CD4-positive, alpha-beta T cell (primary cell): ENCODE results near the gene MANEAL. TPM values are rescaled to one million over a fixed set of nuclear protein-coding genes. Genes with fewer than 3 reads are reported as not detected.

Source experiments
- ATAC-seq: fragments of 200-7000 bp; cut with Tn5 transposase; one replicate; pipeline ENCODE4 v1.10.0; 2022; ENCODE audit warnings: mild to moderate bottlenecking; ENCODE audit not compliant: poor library complexity
- CTCF ChIA-PET: fragments of 350-600 bp; sonication (Branson Sonifier 250); formaldehyde crosslinking; loops from one replicate; lab custom pipeline; 2021; ENCODE audit warnings: antibody characterized with exemption, inconsistent platforms; lab: Charles Lee
- POLR2A ChIA-PET: fragments of 350-600 bp; sonication (Branson Sonifier 250); formaldehyde crosslinking; loops from one replicate; lab custom pipeline; 2021; ENCODE audit warnings: antibody characterized with exemption, inconsistent platforms; lab: Charles Lee
- DNase-seq, 14 experiments: peaks; one replicate each; pipeline ENCODE4 v3.0.0-alpha.2; 2013 to 2020; ENCODE audit warnings: mixed read lengths in 2 of 14
- H3K27ac ChIP-seq, 2 donors: one replicate each; pipeline versions ENCODE4 v1.5.1 to v1.7.0; 2013; ENCODE audit warnings: low read length in 2 of 2, low read depth in 1 of 2, mild to moderate bottlenecking in 1 of 2
- H3K27me3 ChIP-seq, 2 experiments: 1 replicate in 1 of 2; 2 replicates in 1 of 2; pipeline versions ENCODE4 v1.6.1 to v1.7.0; 2013; ENCODE audit warnings: low read length in 2 of 2, control low read depth in 1 of 2, mild to moderate bottlenecking in 1 of 2, moderate library complexity in 1 of 2; ENCODE audit not compliant: insufficient read depth in 2 of 2, control insufficient read depth in 1 of 2
- H3K36me3 ChIP-seq: one replicate; pipeline ENCODE4 v1.6.1; 2013; ENCODE audit warnings: low read length, control low read depth; ENCODE audit not compliant: insufficient read depth
- H3K4me1 ChIP-seq: one replicate; pipeline ENCODE4 v1.6.1; 2013; ENCODE audit warnings: low read length, control low read depth; ENCODE audit not compliant: insufficient read depth
- H3K4me3 ChIP-seq: one replicate; pipeline ENCODE4 v1.5.1; 2013; ENCODE audit warnings: mild to moderate bottlenecking, low read length, moderate library complexity
- H3K9me3 ChIP-seq, 2 experiments: 1 replicate in 1 of 2; 2 replicates in 1 of 2; pipeline versions ENCODE4 v1.6.1 to v1.7.0; 2013; ENCODE audit warnings: low read length in 2 of 2, mild to moderate bottlenecking in 2 of 2, control low read depth in 1 of 2, moderate library complexity in 1 of 2; ENCODE audit not compliant: control insufficient read depth in 1 of 2, insufficient read depth in 1 of 2
- H3K27ac Mint-ChIP-seq: one replicate; pipeline ENCODE4 v1.8.0; 2020; ENCODE audit warnings: mixed read lengths
- H3K27me3 Mint-ChIP-seq: one replicate; pipeline ENCODE4 v1.8.0; 2021; ENCODE audit warnings: mixed read lengths
- H3K36me3 Mint-ChIP-seq: one replicate; pipeline ENCODE4 v1.8.0; 2021; ENCODE audit warnings: low read depth, mixed read lengths
- H3K4me1 Mint-ChIP-seq: one replicate; pipeline ENCODE4 v1.8.0; 2021; ENCODE audit warnings: low read depth, mixed read lengths
- H3K4me3 Mint-ChIP-seq: one replicate; pipeline ENCODE4 v1.8.0; 2020; ENCODE audit warnings: mild to moderate bottlenecking, mixed read lengths
- H3K9me3 Mint-ChIP-seq: one replicate; pipeline ENCODE4 v1.8.0; 2020; ENCODE audit warnings: mixed read lengths
- intact Hi-C, 2 experiments: fragments of 100-400 bp; cut with DNase I in 1 of 2; cut with micrococcal nuclease in 1 of 2; formaldehyde crosslinking; loops; one replicate each; pipeline versions ENCODE4 v1.15.1 to v1.9.0; 2023 to 2025; cut with DNase I, micrococcal nuclease
- total RNA-seq, 174 experiments: library from RNA in 2 of 174; stranded (reverse) in 2 of 174; gene quantifications; one replicate each; pipeline ENCODE4 v1.2.3 and lab custom pipeline; 2021 to 2026
- TF ChIP-seq, protein P1 (sequence below): fragments of 200-600 bp; IDR thresholded peaks from one replicate; pipeline ENCODE4 v1.8.0; 2022; ENCODE audit warnings: antibody characterized with exemption, mild to moderate bottlenecking

MANEAL gene
- total RNA-seq, 2 experiments from 2014 or later = 0.33 to 0.53 TPM

DNA sequence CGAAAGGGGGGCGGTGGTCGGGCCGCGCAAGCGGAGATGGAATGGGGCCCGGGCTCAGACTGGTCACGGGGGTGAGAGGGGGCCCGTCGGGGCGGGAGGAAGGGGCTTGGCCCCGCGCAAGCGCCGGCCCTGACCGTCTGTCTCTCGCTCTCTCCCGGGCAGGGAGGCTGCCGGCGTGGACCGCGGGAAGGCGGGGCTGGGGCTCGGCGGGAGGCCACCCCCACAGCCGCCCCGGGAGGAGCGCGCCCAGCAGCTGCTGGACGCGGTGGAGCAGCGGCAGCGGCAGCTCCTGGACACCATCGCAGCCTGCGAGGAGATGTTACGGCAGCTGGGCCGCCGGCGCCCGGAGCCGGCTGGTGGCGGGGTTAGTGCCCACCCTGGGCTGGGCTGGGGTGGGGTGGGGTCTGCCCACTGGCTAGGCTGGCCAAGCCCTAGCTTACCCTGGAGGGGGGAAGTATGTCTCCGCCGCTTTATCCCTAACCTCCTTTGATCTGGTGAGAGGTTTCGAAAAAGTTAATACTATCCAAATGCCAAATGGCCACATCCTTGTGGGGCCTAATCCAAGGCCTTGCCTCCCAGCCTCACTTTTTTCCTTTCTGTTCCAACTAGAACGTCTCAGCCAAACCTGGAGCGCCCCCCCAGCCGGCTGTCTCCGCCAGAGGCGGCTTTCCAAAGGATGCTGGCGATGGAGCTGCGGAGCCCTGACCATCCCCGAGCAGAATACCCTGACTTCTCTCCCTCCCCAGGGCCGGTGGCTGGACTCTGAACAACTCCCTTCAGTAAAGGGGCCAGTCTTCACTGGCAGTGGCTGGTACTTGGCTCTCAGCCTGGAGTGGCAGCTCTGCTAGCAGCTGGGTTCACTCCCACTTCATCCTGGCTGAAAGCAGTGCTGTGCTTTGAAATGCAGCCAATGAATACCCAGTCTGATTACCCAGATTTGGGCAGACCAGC, 15.0 kb downstream of the MANEAL start:
- H3K4me3 Mint-ChIP-seq = peak overlapping the region; percentile 97
- peak overlapping the region; percentile 97 for H3K27ac Mint-ChIP-seq
- H3K4me3 ChIP-seq = peak overlapping the region; percentile 82
- peaks cover 59% of the 10 kb centered on the region for H3K36me3 Mint-ChIP-seq
- no peaks in the 10 kb centered on the region for H3K27me3 Mint-ChIP-seq
- ChIA-PET CTCF (interaction anchor here (1.2 to 2.4 kb wide), 2 partner anchors 51 to 117 kb away, joined by 4 to 13 read pairs; partner anchors contain the start of genes CDCA8 and MTF1), POLR2A (interaction anchor here (0.8 to 3.5 kb wide), 11 partner anchors 8 to 330 kb away, joined by 3 to 32 read pairs (median 4); partner anchors contain the start of genes MEAF6, MTF1 and UTP11)
- TF ChIP-seq, protein P1, sequence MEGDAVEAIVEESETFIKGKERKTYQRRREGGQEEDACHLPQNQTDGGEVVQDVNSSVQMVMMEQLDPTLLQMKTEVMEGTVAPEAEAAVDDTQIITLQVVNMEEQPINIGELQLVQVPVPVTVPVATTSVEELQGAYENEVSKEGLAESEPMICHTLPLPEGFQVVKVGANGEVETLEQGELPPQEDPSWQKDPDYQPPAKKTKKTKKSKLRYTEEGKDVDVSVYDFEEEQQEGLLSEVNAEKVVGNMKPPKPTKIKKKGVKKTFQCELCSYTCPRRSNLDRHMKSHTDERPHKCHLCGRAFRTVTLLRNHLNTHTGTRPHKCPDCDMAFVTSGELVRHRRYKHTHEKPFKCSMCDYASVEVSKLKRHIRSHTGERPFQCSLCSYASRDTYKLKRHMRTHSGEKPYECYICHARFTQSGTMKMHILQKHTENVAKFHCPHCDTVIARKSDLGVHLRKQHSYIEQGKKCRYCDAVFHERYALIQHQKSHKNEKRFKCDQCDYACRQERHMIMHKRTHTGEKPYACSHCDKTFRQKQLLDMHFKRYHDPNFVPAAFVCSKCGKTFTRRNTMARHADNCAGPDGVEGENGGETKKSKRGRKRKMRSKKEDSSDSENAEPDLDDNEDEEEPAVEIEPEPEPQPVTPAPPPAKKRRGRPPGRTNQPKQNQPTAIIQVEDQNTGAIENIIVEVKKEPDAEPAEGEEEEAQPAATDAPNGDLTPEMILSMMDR = no peak
- ATAC-seq (peak; percentile 40), DNase-seq (peak in 3 of 14 experiments; percentile 15 to 32 (median 21))
- H3K36me3 ChIP-seq = peaks cover 31% of the 10 kb centered on the region
- H3K27ac ChIP-seq = peak overlapping the region; percentile 78 to 79
- no peaks in the 10 kb centered on the region for H3K27me3 ChIP-seq
- H3K4me1 Mint-ChIP-seq = peaks cover 44% of the 10 kb centered on the region
- intact Hi-C loops = loop anchor here (1.0 to 5.0 kb wide), 6 partner anchors 51 to 254 kb away; partner anchors contain the start of genes CDCA8 (in 1 of the 2), GNL2 (in 1 of the 2), INPP5B (in 1 of the 2) and MTF1 (in 1 of the 2)
- no peaks in the 10 kb centered on the region for H3K9me3 ChIP-seq
- H3K4me1 ChIP-seq = peaks cover 35% of the 10 kb centered on the region
- H3K9me3 Mint-ChIP-seq = no peaks in the 10 kb centered on the region

DNA sequence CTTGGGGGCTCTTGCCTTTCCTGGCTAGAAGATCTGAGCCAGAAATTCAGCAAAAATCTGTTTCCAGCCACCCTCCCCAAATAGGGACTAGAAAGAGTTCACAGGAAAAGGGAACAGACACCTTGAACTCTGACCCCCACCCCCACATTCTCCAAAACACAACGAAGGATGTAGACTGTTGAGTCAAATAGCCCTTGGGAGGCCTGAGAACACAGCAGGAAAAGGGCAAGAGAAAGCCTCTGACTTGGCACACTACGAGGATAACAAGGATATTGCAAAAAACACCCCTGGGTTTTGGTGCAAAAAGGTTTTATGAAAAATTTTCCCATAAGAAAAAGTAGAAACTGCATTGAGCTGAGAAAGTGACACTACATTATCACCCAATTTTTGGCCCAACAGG, 16.3 kb downstream of the MANEAL start:
- H3K36me3 ChIP-seq = peaks cover 25% of the 10 kb centered on the region
- intact Hi-C loops = loop anchor here (2.0 to 5.0 kb wide), 5 partner anchors 118 to 255 kb away; partner anchors contain the start of genes CDCA8 (in 1 of the 2), GNL2 (in 1 of the 2), INPP5B (in 1 of the 2) and SNIP1 (in 1 of the 2)
- no peak overlapping the region for H3K4me3 ChIP-seq
- Mint-ChIP-seq H3K36me3 (peaks cover 57% of the 10 kb centered on the region), H3K27me3 (no peaks in the 10 kb centered on the region), H3K4me3 (peak overlapping the region; percentile 84), H3K27ac (peak overlapping the region; percentile 97), H3K4me1 (peaks cover 37% of the 10 kb centered on the region), H3K9me3 (no peaks in the 10 kb centered on the region)
- ChIA-PET CTCF (no interaction called here), POLR2A (no interaction called here)
- H3K27me3 ChIP-seq = no peaks in the 10 kb centered on the region
- TF ChIP-seq, protein P1 = no peak
- H3K27ac ChIP-seq = no peak overlapping the region
- H3K4me1 ChIP-seq = peaks cover 35% of the 10 kb centered on the region
- DNase-seq (no peak), ATAC-seq (no peak)
- no peaks in the 10 kb centered on the region for H3K9me3 ChIP-seq

DNA sequence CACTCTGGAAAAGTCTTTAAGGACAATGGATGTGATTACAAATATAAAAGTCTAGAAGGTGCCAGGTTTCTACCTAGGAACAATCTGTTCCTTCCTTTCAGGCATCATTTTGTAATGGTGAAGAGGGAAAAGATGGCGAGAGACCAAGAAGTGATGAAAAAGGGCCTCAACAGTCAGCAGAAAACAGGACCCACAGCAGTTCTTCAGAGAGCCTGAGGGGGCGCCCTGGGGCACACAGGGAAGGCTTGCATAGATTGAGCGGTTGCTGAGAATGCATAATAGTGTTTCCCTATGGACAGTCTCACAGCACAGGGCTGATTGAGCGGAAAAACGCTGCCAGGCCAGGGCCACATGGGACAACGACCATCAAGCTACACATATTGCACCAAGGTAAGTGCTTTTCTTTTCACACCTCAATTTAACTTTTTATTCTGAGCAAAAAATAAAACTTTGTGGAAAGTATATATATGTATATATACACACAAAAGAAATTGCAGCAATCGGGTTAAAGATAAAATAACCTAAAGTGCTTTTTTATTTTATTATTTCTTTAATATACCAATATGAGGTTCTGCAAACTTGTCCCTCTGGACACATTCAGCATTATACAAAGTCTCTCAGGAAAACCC, 17.5 kb downstream of the MANEAL start:
- H3K9me3 ChIP-seq = no peaks in the 10 kb centered on the region
- H3K9me3 Mint-ChIP-seq = no peaks in the 10 kb centered on the region
- peaks cover 28% of the 10 kb centered on the region for H3K4me1 ChIP-seq
- TF ChIP-seq, protein P1 = peak; percentile 72
- H3K4me3 ChIP-seq = no peak overlapping the region
- intact Hi-C loops = loop anchor here in 1 of 2 experiments (1.0 kb wide), 1 partner anchor 49 kb away; no protein-coding TSS in a partner anchor
- no peaks in the 10 kb centered on the region for H3K27me3 Mint-ChIP-seq
- peak overlapping the region; percentile 82 for H3K27ac Mint-ChIP-seq
- peaks cover 32% of the 10 kb centered on the region for H3K4me1 Mint-ChIP-seq
- H3K36me3 Mint-ChIP-seq = peaks cover 56% of the 10 kb centered on the region
- ATAC-seq = peak; percentile 53
- no peak overlapping the region for H3K27ac ChIP-seq
- peak; percentile 36 to 83 (median 51) for DNase-seq
- H3K27me3 ChIP-seq = no peaks in the 10 kb centered on the region
- H3K36me3 ChIP-seq = peaks cover 26% of the 10 kb centered on the region
- ChIA-PET CTCF (interaction anchor here (1.7 kb wide), 1 partner anchor 49 kb away, joined by 6 read pairs; the partner anchor contains the start of gene MTF1), POLR2A (no interaction called here)
- peak overlapping the region; percentile 84 for H3K4me3 Mint-ChIP-seq
